HG03571 (cell line): ENCODE measurements around the gene TBPL1.
"Not testable (repeated sequence)": the region's sequence is repeated elsewhere in the genome, so short reads cannot be mapped to it uniquely, and the experiment has no call there.

Source experiments
- ATAC-seq: cut with Tn5 transposase; IDR thresholded peaks from one replicate; pipeline ENCODE4 v1.9.1; 2021; ENCODE audit not compliant: unreplicated experiment

TBPL1 gene

DNA sequence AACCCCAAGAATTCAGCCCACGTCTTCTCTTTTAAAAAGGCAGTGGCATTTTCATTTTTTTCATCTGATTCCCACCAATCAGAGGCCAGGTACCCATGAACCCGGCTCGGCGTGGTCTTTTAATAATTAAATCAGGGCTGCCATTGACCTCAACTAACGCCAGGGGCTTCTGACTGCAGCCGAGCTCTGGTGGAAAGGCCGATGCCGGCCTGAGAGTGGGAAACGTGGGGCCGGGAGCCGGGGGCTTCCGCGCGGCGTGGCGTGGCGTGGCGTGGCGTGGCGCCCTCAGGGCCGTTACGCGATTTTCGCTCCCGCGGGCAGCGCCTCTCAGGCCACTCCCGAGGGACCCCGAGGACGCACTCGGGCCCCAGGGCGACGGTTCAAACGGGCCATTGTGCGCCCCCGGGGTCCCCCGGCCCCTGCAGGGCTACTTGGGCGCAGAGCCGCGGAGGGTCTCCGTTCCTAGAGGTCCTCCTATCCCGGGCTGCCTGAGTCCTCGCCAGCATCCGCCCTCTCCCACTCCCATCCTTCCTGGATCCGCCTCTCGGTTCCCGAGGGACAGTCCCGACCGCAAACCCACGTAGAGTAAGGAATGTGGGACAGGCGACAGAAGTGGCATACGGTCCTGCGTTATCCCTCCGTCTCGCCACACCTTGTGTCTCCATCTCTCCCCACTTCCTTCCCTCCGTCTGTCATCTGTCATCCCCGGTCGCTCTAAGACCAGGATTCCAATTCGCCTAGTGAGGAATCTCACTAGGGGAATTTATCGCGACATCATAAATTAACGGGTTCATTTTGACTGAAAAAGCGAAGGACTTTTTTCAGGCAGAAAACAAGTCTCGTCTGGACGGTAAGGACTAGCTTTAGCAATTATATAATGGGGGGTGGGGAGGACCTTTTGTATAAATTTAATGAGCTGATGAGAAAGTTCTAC lies 876 bp upstream of the TBPL1 start:
- ATAC-seq = peak; percentile 67

DNA sequence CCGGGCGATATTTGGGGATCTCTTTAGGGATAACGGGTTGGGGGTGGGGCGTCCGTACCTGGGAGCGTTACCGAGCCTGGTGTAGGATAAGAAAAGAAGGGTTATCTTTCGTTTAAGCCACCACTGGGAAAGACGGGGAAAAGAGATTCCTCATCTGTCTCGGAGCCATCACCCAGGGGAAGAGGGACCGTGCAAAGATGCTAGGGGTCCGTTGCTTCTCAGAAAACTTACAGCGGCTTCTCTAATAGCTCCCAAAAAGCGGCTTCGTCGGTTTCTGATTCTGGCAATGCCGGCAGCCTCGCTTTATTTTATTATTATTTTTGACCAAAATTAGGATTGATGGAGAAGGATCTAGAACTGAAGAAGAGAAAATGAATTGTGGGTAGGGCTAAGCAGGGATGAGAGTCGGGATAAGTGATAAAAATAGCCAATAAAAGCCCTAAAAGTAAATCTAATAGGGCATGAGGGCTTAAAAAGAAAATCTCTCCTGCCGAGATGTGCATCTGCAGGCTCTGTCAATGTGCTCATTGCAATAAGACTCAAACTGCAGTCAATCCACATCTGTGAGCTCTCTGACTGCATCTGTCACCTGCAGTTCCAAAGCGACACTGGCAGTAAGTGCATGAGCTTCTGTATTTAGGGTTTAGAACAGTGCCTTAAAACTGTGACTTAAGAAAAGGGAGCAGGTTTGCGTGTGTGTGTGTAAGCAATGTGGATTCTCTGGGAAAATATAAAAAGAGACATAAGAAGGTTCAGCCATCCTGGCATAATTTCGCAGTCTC lies 801 bp downstream of the TBPL1 start:
- ATAC-seq = no peak

DNA sequence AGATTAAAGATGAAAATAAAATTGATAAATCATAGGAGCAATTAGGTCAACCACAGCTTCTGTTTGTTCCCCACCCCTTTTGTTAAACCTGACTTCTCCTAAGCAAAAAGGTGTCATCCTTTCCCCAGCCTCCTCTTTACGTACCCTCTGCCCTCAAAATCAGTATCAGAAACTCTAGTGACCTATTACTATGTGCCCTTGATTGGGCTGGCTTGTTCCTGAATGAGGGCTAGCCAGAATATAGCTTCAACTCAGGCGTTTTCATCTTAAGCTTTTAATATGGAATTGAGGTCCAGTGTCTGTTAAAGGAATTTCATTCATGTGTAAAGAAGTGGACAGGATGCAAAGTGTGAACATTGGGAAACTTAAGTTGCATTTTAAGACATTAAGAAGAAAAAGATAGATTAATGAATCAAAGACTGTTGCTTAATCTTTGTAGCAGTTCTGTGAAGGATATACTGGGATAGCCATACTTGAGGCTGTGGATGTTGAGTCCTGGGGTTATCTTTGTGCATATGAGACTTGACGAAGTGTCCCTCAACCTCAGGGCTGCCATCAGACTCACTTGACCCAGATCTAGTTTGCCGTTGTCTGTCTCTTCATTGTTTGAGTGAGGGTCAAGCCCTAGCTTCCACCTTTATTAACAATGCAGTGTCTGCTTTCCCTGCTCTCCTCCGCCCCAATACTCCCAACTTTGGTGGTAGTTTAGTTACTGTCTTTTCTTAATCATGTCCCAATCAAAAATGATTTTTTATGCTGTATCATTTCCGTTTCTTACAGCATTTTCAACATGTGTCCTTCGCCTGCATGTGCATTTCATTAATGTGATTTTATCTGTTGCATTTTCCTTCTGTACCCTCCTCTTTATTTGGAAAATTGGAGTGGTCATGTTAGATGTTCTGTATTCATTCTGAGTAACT lies 1.9 kb downstream of the TBPL1 start:
- no peak for ATAC-seq

DNA sequence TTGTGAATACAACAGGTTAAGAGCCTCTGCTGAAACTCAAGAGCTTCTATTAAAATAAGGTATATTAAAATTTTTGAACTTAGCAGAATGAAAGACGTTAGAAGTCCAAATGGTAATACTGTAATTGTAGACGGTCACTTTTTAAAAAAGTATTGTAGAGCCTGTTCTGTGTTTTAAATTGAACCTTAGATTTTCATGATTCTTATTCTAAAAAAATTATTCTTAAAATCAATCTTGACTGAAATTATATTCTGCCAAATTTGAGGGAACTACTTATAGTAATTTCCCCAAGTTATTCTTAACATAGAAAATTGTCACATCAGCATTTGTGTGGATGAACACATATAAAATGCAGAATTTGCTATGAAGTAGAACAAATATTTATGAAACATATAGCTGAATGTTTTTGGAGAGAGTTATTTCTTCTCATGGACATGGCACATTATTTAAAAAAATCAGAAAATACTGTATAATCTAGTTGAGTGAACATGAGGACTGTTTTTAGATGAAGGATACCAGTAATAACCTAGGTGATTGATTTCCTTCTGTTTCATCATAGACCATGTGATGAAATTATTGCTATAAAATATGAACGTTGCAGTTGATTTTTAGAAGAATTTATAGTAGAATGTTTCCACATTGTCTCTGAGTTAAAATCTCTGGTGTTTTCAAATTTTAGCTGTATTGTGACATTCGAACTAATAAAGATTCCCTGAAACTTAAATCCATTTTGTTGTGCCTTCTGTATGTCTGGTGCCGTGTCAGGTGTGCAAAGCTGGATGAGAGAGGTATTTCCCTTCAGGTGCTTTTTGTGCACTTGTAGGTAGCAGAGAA lies 2.8 kb downstream of the TBPL1 start:
- ATAC-seq = no peak

DNA sequence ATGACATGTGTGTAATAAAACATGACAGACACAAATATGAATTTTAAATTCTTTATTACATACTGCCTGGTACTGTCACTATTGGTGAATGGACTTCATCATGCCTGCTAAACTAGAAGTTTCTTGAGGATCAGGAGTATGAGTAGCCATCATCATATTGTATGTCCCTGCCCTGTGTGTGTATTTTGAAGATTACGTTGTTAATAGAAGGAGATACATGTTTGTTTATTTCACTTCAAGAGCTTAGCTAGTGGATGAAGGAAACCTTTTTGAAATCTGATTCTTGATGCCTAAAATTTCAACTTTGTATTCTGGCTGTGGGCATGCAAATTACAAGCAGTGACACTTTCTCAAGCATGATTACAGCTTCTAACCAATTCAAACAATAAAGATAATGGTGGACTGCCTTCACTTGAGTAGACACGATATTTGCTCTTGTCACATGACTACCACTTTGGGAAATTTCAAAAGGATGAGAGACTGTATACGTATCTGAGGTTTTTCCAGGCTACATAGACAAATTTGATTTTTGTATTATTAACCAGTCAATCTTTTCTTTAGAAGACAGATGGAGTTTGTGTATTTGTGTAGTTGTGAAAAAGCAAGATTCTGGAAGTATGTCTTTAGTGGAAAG lies 3.5 kb downstream of the TBPL1 start:
- ATAC-seq = no peak

DNA sequence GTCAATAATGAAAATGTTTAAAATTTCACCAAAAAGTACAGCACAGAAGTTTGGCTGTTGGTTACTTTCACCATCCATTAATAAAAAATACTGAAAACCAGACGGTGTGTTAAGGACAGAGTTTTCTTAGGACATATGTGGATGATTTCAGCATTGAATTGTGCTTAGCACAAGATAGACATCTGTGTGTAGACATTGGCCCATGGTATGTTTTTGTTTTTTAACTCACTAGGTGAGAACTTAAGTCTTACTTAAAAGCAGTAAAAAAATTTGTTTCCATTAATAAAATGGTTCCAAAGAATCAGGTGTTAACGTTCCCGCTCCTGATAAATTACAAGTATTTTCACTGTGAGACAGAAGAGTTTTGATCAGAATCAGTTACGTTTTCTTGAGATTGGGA lies 4.2 kb downstream of the TBPL1 start:
- ATAC-seq = no peak

DNA sequence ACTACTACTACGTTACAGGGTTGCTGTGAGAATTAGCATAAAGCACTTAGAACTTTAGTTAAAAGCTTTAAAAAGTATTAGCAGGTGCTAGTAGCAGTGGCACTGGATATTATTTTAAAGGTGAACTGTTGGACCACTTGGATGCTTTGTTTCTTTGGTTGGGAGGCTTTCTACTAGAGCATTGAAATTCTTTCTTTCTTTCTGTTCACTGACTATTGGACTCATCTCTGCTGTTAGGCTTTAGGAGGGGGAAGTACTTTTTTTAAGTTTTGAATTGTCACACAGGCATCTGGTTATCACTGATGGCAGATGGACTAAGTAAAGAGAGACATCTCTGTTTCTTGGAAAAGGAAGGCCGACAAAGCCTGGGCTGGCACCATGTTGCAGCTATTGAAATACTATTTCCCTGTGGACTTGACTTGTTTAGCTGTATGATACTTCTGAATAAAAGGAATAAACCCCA lies 4.8 kb downstream of the TBPL1 start:
- ATAC-seq = no peak

DNA sequence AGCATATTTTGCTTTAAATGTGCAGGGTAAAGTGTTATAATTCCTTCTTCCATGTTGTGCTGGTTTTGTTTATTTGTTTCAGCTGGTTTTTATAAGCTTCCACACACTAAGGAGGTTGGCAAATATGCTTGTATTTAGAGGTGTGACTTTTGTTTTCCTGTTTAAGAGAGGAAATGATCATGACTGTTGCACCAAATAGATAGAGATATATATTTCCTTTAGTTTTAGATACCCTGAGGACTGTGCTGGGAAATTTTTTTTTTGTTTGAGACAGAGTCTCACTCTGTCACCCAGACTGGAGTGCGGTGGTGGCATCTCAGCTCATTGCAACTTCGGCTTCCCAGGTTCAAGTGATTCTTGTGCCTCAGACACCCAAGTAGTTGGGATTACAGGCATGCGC lies 5.8 kb downstream of the TBPL1 start:
- no peak for ATAC-seq

DNA sequence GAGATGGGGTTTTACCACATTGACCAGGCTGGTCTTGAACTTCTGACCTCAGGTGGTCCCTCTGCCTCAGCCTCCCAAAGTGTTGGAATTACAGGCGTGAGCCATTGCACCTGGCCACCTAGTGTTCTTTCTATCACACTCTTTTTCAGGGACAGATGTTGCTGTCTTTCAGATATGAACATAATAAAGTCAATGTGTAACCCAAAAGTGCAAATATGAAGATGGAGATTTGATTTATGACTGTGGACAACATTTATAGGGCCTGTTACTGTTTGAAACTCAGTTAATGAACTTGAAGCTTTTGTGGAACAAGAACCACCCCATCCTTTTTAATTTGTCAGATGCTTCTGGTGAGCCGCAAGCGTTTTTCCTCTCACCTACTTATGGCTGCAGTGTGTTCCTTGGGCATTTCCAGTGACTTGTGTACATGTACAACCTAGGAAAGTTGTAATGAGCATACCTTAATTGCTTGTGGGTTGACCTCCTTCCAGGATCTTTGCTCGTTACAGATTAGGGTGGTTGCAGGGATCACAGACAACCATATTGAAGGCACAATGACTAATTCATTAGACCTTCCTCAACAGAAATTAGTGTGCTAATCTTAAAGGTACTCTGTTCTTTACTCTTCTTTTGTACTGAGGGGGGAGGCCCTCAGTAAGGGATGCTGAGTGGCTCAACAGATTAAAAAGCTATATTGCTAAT lies 6.8 kb downstream of the TBPL1 start:
- no peak for ATAC-seq

DNA sequence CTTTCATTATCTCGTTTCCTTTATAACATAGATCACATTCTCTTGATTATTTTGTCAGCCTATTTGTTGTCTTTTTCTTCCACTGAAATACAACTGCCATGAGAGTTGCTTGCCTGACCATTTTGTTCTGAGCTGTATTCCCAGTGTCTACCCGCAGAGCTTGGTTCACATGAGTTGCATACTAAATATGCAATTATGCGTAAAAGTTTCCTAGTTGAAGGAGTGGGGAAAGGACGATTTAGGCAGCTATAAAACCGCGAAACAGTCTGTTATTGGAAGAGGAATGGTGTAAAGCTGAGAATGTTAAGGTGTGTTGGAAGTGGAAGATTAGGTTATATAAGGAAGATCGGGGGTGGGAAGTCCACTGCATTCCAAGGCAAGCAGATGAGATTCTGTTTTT lies 8.8 kb downstream of the TBPL1 start:
- ATAC-seq = no peak

DNA sequence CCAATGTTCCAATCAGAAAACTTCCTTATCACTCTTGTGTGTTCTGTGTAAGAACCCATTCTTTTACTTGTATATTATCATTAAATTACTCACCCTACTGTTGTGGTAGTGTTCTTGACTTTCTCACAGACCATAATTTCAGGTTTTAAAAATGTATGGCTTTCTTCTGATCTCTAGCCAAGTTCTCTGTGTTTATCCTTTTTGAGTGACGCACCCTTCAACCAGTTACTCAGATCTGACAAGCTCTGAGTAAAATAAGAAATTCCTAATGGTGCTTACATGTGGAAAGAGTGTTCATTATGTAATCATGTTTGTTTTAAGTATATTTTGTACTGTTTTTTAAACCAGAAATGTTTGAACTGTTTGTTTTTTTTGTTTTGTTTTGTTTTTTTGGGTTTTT lies 11.0 kb downstream of the TBPL1 start:
- ATAC-seq = no peak

DNA sequence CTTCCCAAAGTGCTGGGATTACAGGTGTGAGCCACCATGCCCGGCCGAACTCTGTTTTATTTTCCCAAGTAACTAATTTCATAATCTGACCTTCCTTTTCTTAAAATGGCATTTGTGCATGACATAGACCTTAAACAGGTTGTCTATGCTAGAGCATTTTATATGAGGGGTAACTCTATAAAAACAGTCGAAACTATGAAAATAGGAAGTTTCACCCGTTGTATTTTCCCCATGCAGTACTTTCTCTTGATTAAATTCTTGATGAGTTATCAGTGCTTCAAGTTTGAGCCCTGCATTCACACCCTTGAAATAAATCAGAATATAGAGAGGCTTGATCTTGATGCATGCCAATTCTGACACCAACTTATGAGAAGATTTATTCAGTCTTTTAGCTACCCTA lies 11.7 kb downstream of the TBPL1 start:
- no peak for ATAC-seq

DNA sequence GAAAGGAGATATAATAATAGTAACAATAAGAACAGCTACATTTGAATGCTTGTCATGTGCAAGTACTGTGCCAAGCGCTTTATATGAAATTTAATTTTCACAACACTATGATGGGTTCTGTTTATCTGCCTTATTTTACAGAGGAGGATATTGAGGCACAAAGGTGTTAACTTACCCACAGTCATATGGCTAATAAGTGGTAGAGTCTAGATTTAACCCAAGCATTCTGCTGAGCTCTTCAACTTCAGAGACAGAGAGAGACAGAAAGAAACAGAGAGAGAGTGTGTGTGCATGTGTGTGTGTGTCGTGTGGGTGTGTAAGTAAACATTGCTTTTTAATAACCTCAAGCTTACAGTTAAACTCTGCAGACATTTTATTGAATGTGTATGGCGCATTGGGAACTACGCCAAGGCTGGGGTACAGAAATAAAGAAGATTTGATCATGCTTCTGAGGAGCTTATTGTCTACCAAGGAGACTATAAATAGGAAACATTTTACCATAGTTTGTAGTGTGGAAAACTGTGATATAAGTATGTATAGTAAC lies 12.9 kb downstream of the TBPL1 start:
- no peak for ATAC-seq

DNA sequence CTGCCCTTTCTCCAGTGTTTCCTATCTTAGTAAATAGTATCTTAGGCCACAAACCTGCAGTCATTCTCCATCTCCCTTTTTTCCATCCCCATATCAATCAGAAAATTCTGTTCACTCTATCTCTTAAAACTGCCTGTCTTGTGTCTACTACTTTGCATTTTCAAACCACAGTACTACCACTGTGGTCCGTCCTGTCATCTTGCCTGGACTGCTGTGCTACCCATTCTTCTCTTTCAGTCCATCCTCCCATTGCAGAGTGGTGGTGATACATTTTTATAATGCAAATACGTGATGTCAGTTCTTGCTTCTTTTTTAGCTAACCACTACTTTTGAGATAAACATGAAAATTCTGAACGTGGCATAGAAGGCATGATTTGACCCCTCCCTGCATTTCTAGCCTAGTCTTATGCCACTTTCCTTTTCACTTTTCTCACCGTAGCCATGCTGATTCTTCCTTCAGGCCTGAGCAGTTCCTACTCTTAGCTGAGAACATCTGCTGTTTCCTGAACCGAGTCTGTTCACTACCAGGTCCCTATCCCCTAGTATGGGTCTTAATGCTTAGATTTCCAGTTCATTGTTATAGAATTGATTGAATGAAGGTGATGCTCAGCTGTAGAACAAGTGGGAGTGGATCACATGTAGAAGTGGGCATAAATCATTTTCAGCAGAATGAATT lies 13.8 kb downstream of the TBPL1 start:
- peak; percentile 83 for ATAC-seq

DNA sequence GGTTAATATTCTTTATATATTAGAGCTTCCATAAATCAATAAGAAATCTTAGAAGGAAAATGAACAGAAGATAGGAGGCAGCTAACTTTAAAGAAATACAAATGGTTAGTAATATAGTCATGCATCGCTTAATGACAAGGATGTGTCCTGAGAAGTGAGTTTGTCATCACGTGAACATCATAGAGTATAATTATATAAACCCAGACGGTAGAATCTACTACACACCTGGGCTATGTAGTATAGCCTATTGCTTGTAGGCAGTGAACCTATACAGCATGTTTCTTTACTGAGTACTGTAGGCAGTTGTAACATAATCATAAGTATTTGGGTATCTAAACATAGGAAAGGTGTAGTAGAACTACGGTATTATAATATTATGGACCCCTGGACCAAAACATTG lies 14.3 kb downstream of the TBPL1 start:
- no peak for ATAC-seq

DNA sequence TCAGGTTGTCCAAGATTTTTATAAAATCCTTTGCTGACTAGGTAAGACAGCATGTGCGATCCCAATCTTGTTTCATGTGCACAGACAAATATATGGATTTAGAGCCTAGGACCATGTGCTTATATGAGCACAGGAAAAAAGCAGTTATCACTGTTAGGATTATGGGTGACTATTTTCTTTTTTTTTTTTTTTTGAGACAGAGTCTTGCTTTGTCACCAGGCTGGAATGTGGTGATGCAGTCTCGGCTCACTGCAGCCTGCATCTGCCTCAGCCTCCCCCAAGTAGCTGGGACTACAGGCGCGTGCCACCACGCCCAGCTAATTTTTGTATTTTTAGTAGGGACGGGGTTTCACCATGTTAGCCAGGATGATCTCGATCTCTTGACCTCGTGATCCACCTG lies 14.8 kb downstream of the TBPL1 start:
- ATAC-seq = not testable (repeated sequence)

DNA sequence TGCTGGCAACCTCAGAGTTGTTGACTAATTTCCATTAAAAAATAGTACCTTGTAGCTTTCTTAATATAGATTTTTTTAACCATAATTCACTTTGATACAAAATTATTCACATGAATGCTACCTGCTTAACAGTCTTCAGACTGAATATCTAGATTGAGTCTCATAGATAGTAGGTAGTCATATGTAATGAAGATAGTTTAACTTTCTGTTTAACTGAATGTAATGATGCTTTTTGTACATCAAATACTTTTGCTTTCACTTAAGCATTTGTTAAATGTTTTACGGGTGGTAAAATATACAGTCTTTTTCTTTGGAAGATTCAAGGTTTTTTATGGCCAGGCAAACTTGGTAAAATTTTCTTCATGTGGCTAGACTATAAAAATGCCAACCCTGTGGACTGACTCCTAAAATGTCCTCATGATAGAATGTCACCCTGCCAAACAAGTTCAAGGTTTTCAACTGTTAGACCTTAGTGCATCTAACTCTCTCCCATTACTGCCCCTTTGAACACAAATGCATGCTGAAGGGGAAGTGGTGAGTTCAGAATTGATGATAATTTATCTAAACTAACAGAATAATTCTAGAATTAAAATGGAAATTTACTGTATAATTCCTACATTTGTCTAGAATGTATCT lies 16.4 kb downstream of the TBPL1 start:
- ATAC-seq = no peak

DNA sequence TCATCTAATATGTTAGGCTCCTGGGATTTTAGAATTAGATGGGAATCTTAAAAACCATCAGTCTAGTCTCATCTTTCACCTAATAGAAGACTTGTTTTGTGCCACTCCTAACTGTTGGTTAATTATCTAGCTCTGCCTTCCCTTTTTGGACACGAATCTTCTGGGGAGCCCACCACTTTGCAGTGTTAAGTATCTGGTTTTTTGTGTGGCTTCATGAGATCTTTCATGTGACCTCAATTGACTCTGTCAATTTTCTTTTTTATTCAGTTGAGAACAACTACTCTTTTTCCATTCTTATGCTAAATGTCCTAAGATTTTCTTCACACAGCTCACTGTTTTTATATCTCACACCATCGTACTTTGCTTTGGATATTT lies 16.9 kb downstream of the TBPL1 start:
- ATAC-seq = no peak
